PC-3 (cell line): ENCODE results near the gene WNK2.

Experiments used
- EZH2 ChIP-seq: fragments of 300-600 bp; sonication (generic); IDR thresholded peaks from one replicate; pipeline ENCODE4 v1.6.1; 2017; ENCODE audit warnings: antibody characterized with exemption, mild to moderate bottlenecking, low read length; ENCODE audit not compliant: unreplicated experiment
- TF ChIP-seq, protein P1 (sequence below): fragments of 300-600 bp; sonication (generic); conservative IDR thresholded peaks from 2 replicates; pipeline ENCODE4 v1.5.1; 2017; ENCODE audit warnings: antibody characterized with exemption, low read depth, mild to moderate bottlenecking, low read length

DNA sequence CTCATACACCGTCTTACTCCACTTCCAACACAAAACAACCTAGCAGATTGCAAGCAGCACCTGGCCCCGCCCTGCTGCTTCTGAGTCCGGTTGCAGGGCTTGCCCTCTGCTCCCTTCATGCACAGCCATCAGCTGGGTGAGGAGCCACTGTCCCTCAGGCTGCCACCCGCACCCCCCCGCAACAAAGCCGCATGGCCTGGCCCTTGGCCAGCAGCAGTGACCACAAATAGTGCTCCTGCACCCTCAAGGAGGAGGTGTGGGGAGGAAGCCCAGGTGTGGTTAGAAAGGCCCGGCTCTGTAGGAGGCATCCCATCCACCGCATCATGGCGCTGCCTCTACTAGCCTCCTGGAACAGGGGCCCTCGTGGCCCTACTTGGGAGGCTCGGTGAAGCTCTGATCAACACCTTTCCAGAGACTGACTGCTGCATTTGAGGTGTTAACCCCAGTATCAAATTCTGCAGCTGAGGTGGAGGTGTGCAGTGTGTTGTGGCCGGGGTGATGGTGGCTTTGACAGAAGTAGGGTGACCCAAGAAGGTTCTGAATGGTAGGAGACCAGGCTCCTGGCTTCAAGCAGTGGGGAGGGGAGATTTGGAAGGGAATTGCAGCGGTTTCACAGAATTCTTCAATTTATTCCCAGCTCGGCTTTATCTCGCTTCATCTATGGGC is 52.7 kb downstream of the WNK2 start:
- TF ChIP-seq, protein P1, sequence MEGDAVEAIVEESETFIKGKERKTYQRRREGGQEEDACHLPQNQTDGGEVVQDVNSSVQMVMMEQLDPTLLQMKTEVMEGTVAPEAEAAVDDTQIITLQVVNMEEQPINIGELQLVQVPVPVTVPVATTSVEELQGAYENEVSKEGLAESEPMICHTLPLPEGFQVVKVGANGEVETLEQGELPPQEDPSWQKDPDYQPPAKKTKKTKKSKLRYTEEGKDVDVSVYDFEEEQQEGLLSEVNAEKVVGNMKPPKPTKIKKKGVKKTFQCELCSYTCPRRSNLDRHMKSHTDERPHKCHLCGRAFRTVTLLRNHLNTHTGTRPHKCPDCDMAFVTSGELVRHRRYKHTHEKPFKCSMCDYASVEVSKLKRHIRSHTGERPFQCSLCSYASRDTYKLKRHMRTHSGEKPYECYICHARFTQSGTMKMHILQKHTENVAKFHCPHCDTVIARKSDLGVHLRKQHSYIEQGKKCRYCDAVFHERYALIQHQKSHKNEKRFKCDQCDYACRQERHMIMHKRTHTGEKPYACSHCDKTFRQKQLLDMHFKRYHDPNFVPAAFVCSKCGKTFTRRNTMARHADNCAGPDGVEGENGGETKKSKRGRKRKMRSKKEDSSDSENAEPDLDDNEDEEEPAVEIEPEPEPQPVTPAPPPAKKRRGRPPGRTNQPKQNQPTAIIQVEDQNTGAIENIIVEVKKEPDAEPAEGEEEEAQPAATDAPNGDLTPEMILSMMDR, result no peak
- no peak for TF ChIP-seq EZH2
